ENCODE measurements around the gene RNPEP. TPM values are rescaled to one million over a fixed set of nuclear protein-coding genes. Genes with fewer than 3 reads are reported as not detected.

The RNPEP gene
- total RNA-seq, 3 donors from 2014 or later: 71.5 to 151 (median 132) TPM

GRCh38 chr1:202012544-202013478 is 30.4 kb downstream of the RNPEP start:
- no peaks in the 10 kb centered on the region for H3K4me1 ChIP-seq (ENCODE audit: low read depth)
- no peaks in the 10 kb centered on the region for H3K36me3 ChIP-seq (ENCODE audit: low read depth)
- ATAC-seq (no peak), DNase-seq (peak in 2 of 3 donors; percentile 53 to 59)
- no peaks in the 10 kb centered on the region for H3K9me3 ChIP-seq
- TF ChIP-seq CTCF (IDR thresholded peaks at IDR 0.05): no peak
- H3K4me3 ChIP-seq: peak overlapping the region; percentile 81
- intact Hi-C loops (cut with DNase I, micrococcal nuclease): no loop called here

GRCh38 chr1:202013603-202014002 is 31.2 kb downstream of the RNPEP start:
- intact Hi-C loops (cut with DNase I, micrococcal nuclease): no loop called here
- peaks cover 5% of the 10 kb centered on the region for H3K4me1 ChIP-seq (ENCODE audit: low read depth)
- H3K36me3 ChIP-seq (ENCODE audit: low read depth): no peaks in the 10 kb centered on the region
- TF ChIP-seq CTCF (IDR thresholded peaks at IDR 0.05): no peak
- no peak for ATAC-seq
- peak overlapping the region; percentile 81 for H3K4me3 ChIP-seq
- no peaks in the 10 kb centered on the region for H3K9me3 ChIP-seq
- DNase-seq: peak in 2 of 3 donors; percentile 48 to 73

GRCh38 chr1:202014060-202014459 is 31.6 kb downstream of the RNPEP start:
- intact Hi-C loops (cut with DNase I, micrococcal nuclease): no loop called here
- no peak for ATAC-seq
- Histone ChIP-seq H3K4me3 (peak overlapping the region; percentile 81), H3K4me1 (ENCODE audit: low read depth) (peaks cover 8% of the 10 kb centered on the region), H3K9me3 (no peaks in the 10 kb centered on the region), H3K36me3 (ENCODE audit: low read depth) (no peaks in the 10 kb centered on the region)
- no peak for TF ChIP-seq CTCF (IDR thresholded peaks at IDR 0.05)
- DNase-seq: no peak

- Histone ChIP-seq H3K36me3 (ENCODE audit: low read depth) (no peaks in the 10 kb centered on the region), H3K4me1 (ENCODE audit: low read depth) (peaks cover 15% of the 10 kb centered on the region)
- no peak for ATAC-seq
Observed at GRCh38 chr1:202014915-202015661, 32.6 kb downstream of the RNPEP start.

GRCh38 chr1:202015662-202015937 is 33.2 kb downstream of the RNPEP start:
- no peak overlapping the region for H3K4me3 ChIP-seq
- ATAC-seq (no peak), DNase-seq (peak in 1 of 3 donors; percentile 53)
- H3K4me1 ChIP-seq (ENCODE audit: low read depth): peaks cover 15% of the 10 kb centered on the region
- intact Hi-C loops (cut with DNase I, micrococcal nuclease): no loop called here
- H3K9me3 ChIP-seq: no peaks in the 10 kb centered on the region
- no peaks in the 10 kb centered on the region for H3K36me3 ChIP-seq (ENCODE audit: low read depth)
- no peak for TF ChIP-seq CTCF (IDR thresholded peaks at IDR 0.05)

More at GRCh38 chr1:202014915-202015661, 32.6 kb downstream of the RNPEP start:
- Histone ChIP-seq H3K4me3 (no peak overlapping the region), H3K9me3 (no peaks in the 10 kb centered on the region)
- peak in 2 of 3 donors; percentile 51 to 64 for DNase-seq
- intact Hi-C loops (cut with DNase I, micrococcal nuclease): no loop called here
- TF ChIP-seq CTCF (IDR thresholded peaks at IDR 0.05): no peak

Data from mucosa of descending colon (tissue), 3 donors.